ENCODE results near the gene HOXD1. TPM values are rescaled to one million over a fixed set of nuclear protein-coding genes. Genes with fewer than 3 reads are reported as not detected.

HOXD1 gene
- total RNA-seq, 1 donor = under 0.01 TPM

DNA sequence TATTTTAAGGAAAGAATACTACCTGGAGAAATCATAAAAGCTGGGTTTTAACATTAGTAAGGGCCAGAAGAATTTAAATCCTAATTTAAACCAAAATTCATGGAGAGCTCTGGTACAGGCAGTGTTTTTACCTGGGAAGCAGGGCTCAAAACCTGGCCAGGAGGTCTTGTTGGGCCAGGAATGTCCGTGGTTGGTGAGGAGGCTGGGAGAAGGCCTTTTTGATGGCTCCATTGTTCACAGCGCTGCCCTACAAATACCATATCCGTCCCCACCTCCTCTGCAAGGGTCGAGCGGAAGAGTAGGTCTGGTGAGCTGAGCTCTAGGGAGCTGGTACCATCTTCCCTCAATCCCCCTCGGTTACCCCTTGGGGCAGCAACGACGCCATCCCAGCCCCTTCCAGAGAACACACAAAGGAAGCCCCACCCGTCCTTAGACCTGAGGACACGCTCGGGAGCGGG is 10.9 kb upstream of the HOXD1 start:
- DNase-seq (ENCODE audit: low read depth) = no peak
- TF ChIP-seq, protein P1, sequence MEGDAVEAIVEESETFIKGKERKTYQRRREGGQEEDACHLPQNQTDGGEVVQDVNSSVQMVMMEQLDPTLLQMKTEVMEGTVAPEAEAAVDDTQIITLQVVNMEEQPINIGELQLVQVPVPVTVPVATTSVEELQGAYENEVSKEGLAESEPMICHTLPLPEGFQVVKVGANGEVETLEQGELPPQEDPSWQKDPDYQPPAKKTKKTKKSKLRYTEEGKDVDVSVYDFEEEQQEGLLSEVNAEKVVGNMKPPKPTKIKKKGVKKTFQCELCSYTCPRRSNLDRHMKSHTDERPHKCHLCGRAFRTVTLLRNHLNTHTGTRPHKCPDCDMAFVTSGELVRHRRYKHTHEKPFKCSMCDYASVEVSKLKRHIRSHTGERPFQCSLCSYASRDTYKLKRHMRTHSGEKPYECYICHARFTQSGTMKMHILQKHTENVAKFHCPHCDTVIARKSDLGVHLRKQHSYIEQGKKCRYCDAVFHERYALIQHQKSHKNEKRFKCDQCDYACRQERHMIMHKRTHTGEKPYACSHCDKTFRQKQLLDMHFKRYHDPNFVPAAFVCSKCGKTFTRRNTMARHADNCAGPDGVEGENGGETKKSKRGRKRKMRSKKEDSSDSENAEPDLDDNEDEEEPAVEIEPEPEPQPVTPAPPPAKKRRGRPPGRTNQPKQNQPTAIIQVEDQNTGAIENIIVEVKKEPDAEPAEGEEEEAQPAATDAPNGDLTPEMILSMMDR (IDR thresholded peaks at IDR 0.05; ENCODE audit: insufficient read depth, low read depth, low read length) = no peak
- peak overlapping the region; percentile 54 for H3K4me3 ChIP-seq (ENCODE audit: low read depth, low read length)

DNA sequence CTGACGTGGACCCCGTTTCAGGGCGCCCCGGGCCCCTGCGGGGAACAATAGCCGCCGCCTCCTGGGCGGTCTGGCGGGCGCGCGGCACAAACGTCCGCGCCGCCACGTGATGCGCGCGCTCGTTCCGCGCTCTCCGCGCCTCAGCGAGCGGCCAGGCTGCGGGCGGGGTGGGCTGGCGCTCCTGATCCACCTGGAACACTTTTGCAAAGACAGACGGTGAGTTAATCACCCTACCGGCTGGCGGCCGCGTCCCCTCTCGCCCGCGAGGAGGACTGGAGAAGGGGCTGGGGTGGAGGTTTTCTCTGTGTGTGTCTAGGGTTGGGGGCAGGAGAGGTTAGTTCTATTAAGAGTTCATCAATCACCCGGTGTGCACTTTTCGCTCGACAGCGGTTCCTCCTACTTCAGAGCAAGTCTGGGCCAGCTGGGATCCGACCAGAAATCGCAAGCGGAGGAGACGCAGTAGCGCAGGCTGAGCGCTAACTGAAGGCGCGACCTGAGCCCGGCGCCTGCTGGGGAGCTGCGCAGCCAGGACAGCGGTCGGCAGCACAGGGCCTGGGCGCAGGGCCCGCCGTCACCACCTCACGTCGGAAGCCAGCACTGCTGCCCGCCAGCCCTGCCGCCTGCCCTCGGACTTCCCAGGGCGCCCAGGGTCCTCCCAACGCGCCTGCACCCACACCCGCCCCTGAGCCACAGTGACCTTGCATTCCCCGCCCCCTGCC is 10.3 kb upstream of the HOXD1 start:
- H3K4me3 ChIP-seq (ENCODE audit: low read depth, low read length) = peak overlapping the region; percentile 54
- DNase-seq (ENCODE audit: low read depth) = peak; percentile 31
- TF ChIP-seq, protein P1 (IDR thresholded peaks at IDR 0.05; ENCODE audit: insufficient read depth, low read depth, low read length) = no peak

DNA sequence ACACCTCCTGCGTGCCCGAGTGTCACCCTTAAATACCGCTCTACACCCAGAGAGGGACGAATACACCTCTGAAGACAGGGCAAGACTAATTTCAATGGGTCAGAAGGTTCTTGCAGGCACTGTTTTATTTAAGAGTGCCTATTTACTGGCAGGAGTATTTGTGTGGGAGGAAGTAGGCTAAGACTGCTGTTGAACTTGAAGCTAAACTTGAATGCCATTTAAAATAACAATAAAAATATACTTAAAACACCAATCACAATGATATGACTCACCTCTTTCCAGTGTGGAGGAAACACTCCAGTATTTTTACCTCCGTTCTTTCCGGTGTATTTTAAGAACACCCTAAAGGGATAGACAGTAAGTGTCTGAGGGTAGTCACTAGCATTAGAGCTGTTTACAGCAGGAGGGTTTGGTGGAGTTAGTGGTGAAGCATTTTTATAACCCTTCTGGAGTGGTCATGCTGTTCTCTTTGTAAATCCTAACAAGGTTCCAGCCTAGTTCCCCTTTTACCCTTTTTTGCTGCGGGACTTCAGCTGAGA is 9.6 kb upstream of the HOXD1 start:
- H3K4me3 ChIP-seq (ENCODE audit: low read depth, low read length) = peak overlapping the region; percentile 54
- peak; percentile 33 for DNase-seq (ENCODE audit: low read depth)
- TF ChIP-seq, protein P1 (IDR thresholded peaks at IDR 0.05; ENCODE audit: insufficient read depth, low read depth, low read length) = no peak

DNA sequence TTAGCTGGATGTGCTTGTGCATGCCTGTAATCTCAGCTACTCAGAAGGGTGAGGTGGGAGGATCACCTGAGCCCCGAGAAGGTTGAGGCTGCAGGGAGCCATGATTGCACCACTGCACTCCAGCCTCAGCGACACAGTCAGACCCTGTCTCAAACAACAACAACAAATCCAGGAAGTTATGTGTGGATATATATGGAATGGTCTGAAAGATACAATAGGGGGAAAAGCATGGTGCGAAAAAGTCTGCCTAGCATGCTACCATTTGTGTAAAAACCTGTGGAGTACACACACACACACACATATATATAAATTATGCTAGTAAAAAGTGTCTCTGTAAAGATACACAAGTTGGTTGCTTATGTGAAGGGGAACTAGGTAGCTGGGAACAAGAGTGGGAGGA is 6.9 kb upstream of the HOXD1 start:
- TF ChIP-seq, protein P1 (IDR thresholded peaks at IDR 0.05; ENCODE audit: insufficient read depth, low read depth, low read length) = no peak
- no peak overlapping the region for H3K4me3 ChIP-seq (ENCODE audit: low read depth, low read length)
- no peak for DNase-seq (ENCODE audit: low read depth)

DNA sequence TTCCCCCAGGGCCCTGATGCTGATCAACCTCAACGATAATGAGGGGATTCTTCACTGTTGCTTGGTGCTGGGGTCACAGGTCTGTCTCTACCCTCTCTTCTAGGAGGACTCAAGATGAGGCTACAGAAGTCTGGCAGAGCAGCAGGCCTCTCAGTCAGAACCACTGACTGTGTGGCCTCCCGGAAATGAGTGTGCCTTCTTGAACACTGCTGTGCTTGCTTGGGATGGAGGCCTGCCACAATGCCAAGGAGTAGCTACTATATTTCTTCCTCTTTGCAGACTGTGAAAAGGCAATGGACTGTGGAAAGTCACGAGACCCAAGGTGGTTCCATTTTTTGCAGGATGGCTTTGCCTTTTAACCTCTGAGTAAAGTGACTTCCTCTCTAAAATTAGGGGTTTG is 5.8 kb upstream of the HOXD1 start:
- no peak overlapping the region for H3K4me3 ChIP-seq (ENCODE audit: low read depth, low read length)
- DNase-seq (ENCODE audit: low read depth) = no peak
- TF ChIP-seq, protein P1 (IDR thresholded peaks at IDR 0.05; ENCODE audit: insufficient read depth, low read depth, low read length) = no peak

DNA sequence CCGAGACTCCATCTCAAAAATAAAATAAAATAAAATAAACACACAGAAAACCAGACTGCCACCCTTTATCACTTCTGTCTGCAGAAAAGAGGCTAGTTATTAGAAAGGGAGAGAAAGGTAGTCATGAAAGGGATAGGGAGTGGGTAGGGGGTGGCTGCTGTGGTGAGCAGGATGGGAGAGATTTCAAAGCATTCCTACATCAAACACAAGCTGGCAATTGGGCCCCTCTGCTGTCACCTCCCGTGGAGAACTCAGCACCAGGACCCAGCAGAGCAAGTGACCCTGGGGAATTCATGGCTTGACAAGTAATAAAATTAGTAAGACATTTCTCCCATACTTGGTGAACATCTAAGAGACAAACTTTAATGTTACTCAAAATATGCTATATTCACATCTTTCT is 3.7 kb upstream of the HOXD1 start:
- TF ChIP-seq, protein P1 (IDR thresholded peaks at IDR 0.05; ENCODE audit: insufficient read depth, low read depth, low read length) = no peak
- no peak for DNase-seq (ENCODE audit: low read depth)
- no peak overlapping the region for H3K4me3 ChIP-seq (ENCODE audit: low read depth, low read length)
